Panc1 (cell line): ENCODE data around the gene NPAS3.

ENCODE experiments used
- POLR2AphosphoS5 ChIP-seq: IDR thresholded peaks from 2 replicates; pipeline ENCODE4 v1.6.1; 2012; ENCODE audit warnings: mild to moderate bottlenecking, low read depth, low read length, moderate library complexity
- SIN3A ChIP-seq: IDR thresholded peaks from 2 replicates; pipeline ENCODE4 v1.6.1; 2012; ENCODE audit warnings: low read depth, mild to moderate bottlenecking, low read length, moderate library complexity, borderline replicate concordance; ENCODE audit not compliant: insufficient read depth
- TF ChIP-seq, protein P1 (sequence below): fragments of 450-650 bp; IDR thresholded peaks from 2 replicates; pipeline ENCODE4 v1.5.1; 2017; ENCODE audit warnings: mild to moderate bottlenecking
- TF ChIP-seq, protein P2 (sequence below), 2 experiments: IDR thresholded peaks; 2 replicates each; pipeline ENCODE4 v1.6.1; 2011 to 2012; ENCODE audit warnings: low read depth in 2 of 2, control low read depth in 1 of 2, low read length in 1 of 2, mild to moderate bottlenecking in 1 of 2, moderate library complexity in 1 of 2; ENCODE audit not compliant: insufficient read depth in 1 of 2

DNA sequence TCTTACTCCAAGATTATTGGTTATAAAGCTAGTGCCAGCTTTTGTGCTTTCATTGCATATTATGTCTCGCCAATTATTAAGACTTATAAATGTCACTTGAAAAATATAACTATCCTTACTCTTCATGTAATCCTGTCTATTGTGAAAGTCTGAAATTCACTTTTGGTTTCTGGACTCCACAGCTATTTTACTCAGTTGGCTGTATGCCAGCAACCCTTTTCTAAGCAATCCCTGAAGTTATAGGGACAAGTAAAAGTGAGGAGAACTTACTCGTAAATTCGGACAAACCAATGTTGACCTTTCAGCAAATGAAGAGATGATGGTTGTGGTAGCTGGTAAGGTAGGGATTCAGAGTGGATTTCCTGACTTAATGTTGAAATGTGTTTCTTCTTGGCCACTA is 196.3 kb downstream of the NPAS3 start:
- TF ChIP-seq, protein P1, sequence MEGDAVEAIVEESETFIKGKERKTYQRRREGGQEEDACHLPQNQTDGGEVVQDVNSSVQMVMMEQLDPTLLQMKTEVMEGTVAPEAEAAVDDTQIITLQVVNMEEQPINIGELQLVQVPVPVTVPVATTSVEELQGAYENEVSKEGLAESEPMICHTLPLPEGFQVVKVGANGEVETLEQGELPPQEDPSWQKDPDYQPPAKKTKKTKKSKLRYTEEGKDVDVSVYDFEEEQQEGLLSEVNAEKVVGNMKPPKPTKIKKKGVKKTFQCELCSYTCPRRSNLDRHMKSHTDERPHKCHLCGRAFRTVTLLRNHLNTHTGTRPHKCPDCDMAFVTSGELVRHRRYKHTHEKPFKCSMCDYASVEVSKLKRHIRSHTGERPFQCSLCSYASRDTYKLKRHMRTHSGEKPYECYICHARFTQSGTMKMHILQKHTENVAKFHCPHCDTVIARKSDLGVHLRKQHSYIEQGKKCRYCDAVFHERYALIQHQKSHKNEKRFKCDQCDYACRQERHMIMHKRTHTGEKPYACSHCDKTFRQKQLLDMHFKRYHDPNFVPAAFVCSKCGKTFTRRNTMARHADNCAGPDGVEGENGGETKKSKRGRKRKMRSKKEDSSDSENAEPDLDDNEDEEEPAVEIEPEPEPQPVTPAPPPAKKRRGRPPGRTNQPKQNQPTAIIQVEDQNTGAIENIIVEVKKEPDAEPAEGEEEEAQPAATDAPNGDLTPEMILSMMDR, result no peak
- TF ChIP-seq POLR2AphosphoS5 (no peak), SIN3A (no peak)
- TF ChIP-seq, protein P2, sequence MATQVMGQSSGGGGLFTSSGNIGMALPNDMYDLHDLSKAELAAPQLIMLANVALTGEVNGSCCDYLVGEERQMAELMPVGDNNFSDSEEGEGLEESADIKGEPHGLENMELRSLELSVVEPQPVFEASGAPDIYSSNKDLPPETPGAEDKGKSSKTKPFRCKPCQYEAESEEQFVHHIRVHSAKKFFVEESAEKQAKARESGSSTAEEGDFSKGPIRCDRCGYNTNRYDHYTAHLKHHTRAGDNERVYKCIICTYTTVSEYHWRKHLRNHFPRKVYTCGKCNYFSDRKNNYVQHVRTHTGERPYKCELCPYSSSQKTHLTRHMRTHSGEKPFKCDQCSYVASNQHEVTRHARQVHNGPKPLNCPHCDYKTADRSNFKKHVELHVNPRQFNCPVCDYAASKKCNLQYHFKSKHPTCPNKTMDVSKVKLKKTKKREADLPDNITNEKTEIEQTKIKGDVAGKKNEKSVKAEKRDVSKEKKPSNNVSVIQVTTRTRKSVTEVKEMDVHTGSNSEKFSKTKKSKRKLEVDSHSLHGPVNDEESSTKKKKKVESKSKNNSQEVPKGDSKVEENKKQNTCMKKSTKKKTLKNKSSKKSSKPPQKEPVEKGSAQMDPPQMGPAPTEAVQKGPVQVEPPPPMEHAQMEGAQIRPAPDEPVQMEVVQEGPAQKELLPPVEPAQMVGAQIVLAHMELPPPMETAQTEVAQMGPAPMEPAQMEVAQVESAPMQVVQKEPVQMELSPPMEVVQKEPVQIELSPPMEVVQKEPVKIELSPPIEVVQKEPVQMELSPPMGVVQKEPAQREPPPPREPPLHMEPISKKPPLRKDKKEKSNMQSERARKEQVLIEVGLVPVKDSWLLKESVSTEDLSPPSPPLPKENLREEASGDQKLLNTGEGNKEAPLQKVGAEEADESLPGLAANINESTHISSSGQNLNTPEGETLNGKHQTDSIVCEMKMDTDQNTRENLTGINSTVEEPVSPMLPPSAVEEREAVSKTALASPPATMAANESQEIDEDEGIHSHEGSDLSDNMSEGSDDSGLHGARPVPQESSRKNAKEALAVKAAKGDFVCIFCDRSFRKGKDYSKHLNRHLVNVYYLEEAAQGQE (IDR thresholded peaks at IDR 0.05; ENCODE audit: insufficient read depth in 1 of 2, low read depth in 2 of 2, low read length in 1 of 2), result no peak
